ENCODE data around the gene GARRE1.
"Not testable (repeated sequence)": the region's sequence is repeated elsewhere in the genome, so short reads cannot be mapped to it uniquely, and the experiment has no call there.

The GARRE1 gene

GRCh38 chr19:34259367-34260095 lies 5.2 kb downstream of the GARRE1 start:
- DNase-seq, result no peak

GRCh38 chr19:34260771-34261173 lies 6.4 kb downstream of the GARRE1 start:
- no peak for DNase-seq

GRCh38 chr19:34261334-34262109 lies 7.2 kb downstream of the GARRE1 start:
- no peak for DNase-seq

GRCh38 chr19:34263745-34264237 lies 9.4 kb downstream of the GARRE1 start:
- no peak for DNase-seq

- DNase-seq, result no peak
Measured at GRCh38 chr19:34265221-34265650, 10.9 kb downstream of the GARRE1 start.

- DNase-seq, result no peak
Measured at GRCh38 chr19:34269081-34269480, 14.7 kb downstream of the GARRE1 start.

GRCh38 chr19:34269489-34269888 lies 15.1 kb downstream of the GARRE1 start:
- no peak for DNase-seq

GRCh38 chr19:34269968-34270621 lies 15.7 kb downstream of the GARRE1 start:
- no peak for DNase-seq

GRCh38 chr19:34273121-34273520 lies 18.8 kb downstream of the GARRE1 start:
- no peak for DNase-seq

GRCh38 chr19:34274284-34274826 lies 20.0 kb downstream of the GARRE1 start:
- no peak for DNase-seq

- DNase-seq, result no peak
Measured at GRCh38 chr19:34274827-34275625, 20.7 kb downstream of the GARRE1 start.

- no peak for DNase-seq
Measured at GRCh38 chr19:34275705-34276104, 21.4 kb downstream of the GARRE1 start.

- no peak for DNase-seq
Measured at GRCh38 chr19:34276614-34277013, 22.3 kb downstream of the GARRE1 start.

GRCh38 chr19:34277244-34277643 lies 22.9 kb downstream of the GARRE1 start:
- no peak for DNase-seq

GRCh38 chr19:34278783-34279182 lies 24.4 kb downstream of the GARRE1 start:
- no peak for DNase-seq

- DNase-seq, result not testable (repeated sequence)
Measured at GRCh38 chr19:34281444-34281843, 27.1 kb downstream of the GARRE1 start.

GRCh38 chr19:34282611-34283519 lies 28.5 kb downstream of the GARRE1 start:
- no peak for DNase-seq

- no peak for DNase-seq
Measured at GRCh38 chr19:34284505-34284904, 30.2 kb downstream of the GARRE1 start.

GRCh38 chr19:34287662-34288140 lies 33.3 kb downstream of the GARRE1 start:
- no peak for DNase-seq

- DNase-seq, result no peak
Measured at GRCh38 chr19:34288381-34288780, 34.0 kb downstream of the GARRE1 start.

GRCh38 chr19:34291235-34291634 lies 36.9 kb downstream of the GARRE1 start:
- DNase-seq, result no peak
